Thyroid gland (tissue), 4 donors: Measurements from ENCODE around the gene SPOP. TPM values are rescaled to one million over a fixed set of nuclear protein-coding genes. Genes with fewer than 3 reads are reported as not detected.
A peak's percentile ranks its signal among the peaks of the same experiment; 100 is the strongest.

Source experiments
- DNase-seq, 2 donors: peaks; one replicate each; pipeline ENCODE4 v3.0.0-alpha.2; 2019
- H3K27ac ChIP-seq, 3 donors: fragments of 200-600 bp; sonication (generic); 1 replicate in 2 of 3; 2 replicates in 1 of 3; pipeline ENCODE4 v1.5.1; 2016 to 2019; ENCODE audit warnings: mild to moderate bottlenecking in 1 of 3, moderate library complexity in 1 of 3
- H3K27me3 ChIP-seq: fragments of 200-600 bp; sonication (generic); one replicate; pipeline ENCODE4 v1.5.1; 2019
- H3K36me3 ChIP-seq, 2 donors: fragments of 200-600 bp; sonication (generic); one replicate each; pipeline ENCODE4 v1.5.1; 2016 to 2019
- H3K4me1 ChIP-seq, 2 donors: fragments of 200-600 bp; sonication (generic); one replicate each; pipeline ENCODE4 v1.5.1; 2017 to 2019
- H3K4me3 ChIP-seq, 3 donors: fragments of 200-600 bp; sonication (generic); replicated peaks in 1 of 3; 1 replicate in 2 of 3; 2 replicates in 1 of 3; pipeline ENCODE4 v1.5.1; 2016; ENCODE audit warnings: mild to moderate bottlenecking in 1 of 3
- H3K9me3 ChIP-seq: fragments of 200-600 bp; sonication (generic); one replicate; pipeline ENCODE4 v1.5.1; 2017
- CTCF ChIP-seq, 6 experiments: fragments of 200-600 bp in 3 of 6; fragments of 450-650 bp in 3 of 6; sonication (generic) in 3 of 6; IDR thresholded peaks; one replicate each; pipeline ENCODE4 v1.5.1; 2016 to 2019; ENCODE audit warnings: antibody characterized with exemption in 6 of 6, mild to moderate bottlenecking in 2 of 6, inconsistent platforms in 1 of 6, moderate library complexity in 1 of 6
- POLR2A ChIP-seq, 2 donors: fragments of 450-650 bp; IDR thresholded peaks; one replicate each; pipeline ENCODE4 v1.6.1; 2017; ENCODE audit warnings: antibody characterized with exemption in 2 of 2, mild to moderate bottlenecking in 2 of 2, moderate library complexity in 1 of 2
- WGBS, 2 donors: methylation state at CpG; one replicate each; pipeline ENCODE4 v1.1.5; 2017; 5-methylcytosine and 5-hydroxymethylcytosine counted together
- intact Hi-C: fragments of 100-400 bp; cut with DNase I; formaldehyde crosslinking; loops from one replicate; pipeline ENCODE4 v1.15.1; 2023
- total RNA-seq, 4 donors: library from RNA; depleted of rRNA; stranded (reverse); fragments of >200 nt; gene quantifications; one replicate each; pipeline ENCODE4 v1.2.3, GENCODE V29; 2016

Gene SPOP
- total RNA-seq, 4 donors from 2014 or later: 78.5 to 86.4 (median 81.6) TPM

GRCh38 chr17:49576088-49576916 lies 101.6 kb downstream of the SPOP start:
- H3K4me1 ChIP-seq: peaks cover 9 to 28% of the 10 kb centered on the region in 2 donors
- intact Hi-C loops: loop anchor here (5.0 kb wide), 1 partner anchor 276 kb away; no protein-coding TSS in a partner anchor
- 1 to 2% methylated on average over 36 to 48 of the region's 68 CpGs for WGBS, 2 donors

GRCh38 chr17:49575679-49576087 lies 102.2 kb downstream of the SPOP start, which contains the start of gene NXPH3:
Gene NXPH3, plus strand, starts transcription at chr17:49575871. Its CDS starts 349 bp downstream, at chr17:49576220.
- peak within 1 kb of the TSS in 2 of 3 donors; percentile 5 to 59 for H3K4me3 ChIP-seq
- 0% methylated on average over 2 to 4 of the region's 55 CpGs for WGBS, 2 donors
- intact Hi-C loops: loop anchor here (5.0 kb wide), 1 partner anchor 277 kb away; no protein-coding TSS in a partner anchor
- H3K36me3 ChIP-seq: no peaks in the 10 kb centered on the region
- peak within 1 kb of the TSS in 2 of 3 donors; percentile 46 to 60 for H3K27ac ChIP-seq
- H3K4me1 ChIP-seq: peaks cover 9 to 22% of the 10 kb centered on the region in 2 donors
- TF ChIP-seq CTCF (IDR thresholded peaks at IDR 0.05) (peak in 3 of 6 experiments; percentile 64 to 84 (median 82)), POLR2A (IDR thresholded peaks at IDR 0.05) (no peak)
- no peaks in the 10 kb centered on the region for H3K27me3 ChIP-seq
- no peaks in the 10 kb centered on the region for H3K9me3 ChIP-seq
- peak; percentile 62 to 68 for DNase-seq

More at GRCh38 chr17:49576088-49576916, 101.6 kb downstream of the SPOP start:
- H3K27me3 ChIP-seq: no peaks in the 10 kb centered on the region
- H3K36me3 ChIP-seq: no peaks in the 10 kb centered on the region
- TF ChIP-seq CTCF (IDR thresholded peaks at IDR 0.05) (no peak), POLR2A (IDR thresholded peaks at IDR 0.05) (no peak)
- H3K9me3 ChIP-seq: no peaks in the 10 kb centered on the region
- peak overlapping the region in 2 of 3 donors; percentile 20 to 59 for H3K4me3 ChIP-seq
- peak; percentile 36 to 42 for DNase-seq
- peak overlapping the region in 2 of 3 donors; percentile 46 to 60 for H3K27ac ChIP-seq

- WGBS, 2 donors: 25 to 26% methylated on average over 11 to 15 of the region's 29 CpGs
- Histone ChIP-seq H3K4me3 (peak overlapping the region in 1 of 3 donors; percentile 59), H3K4me1 (peaks cover 9 to 26% of the 10 kb centered on the region in 2 donors), H3K36me3 (no peaks in the 10 kb centered on the region), H3K27me3 (no peaks in the 10 kb centered on the region), H3K27ac (peak overlapping the region in 1 of 3 donors; percentile 45), H3K9me3 (no peaks in the 10 kb centered on the region)
- intact Hi-C loops: loop anchor here (5.0 kb wide), 2 partner anchors 207 to 277 kb away; no protein-coding TSS in a partner anchor
- TF ChIP-seq CTCF (IDR thresholded peaks at IDR 0.05) (no peak), POLR2A (IDR thresholded peaks at IDR 0.05) (no peak)
- DNase-seq: no peak
Observed at GRCh38 chr17:49574945-49575678, 102.8 kb downstream of the SPOP start.

GRCh38 chr17:49574323-49574781 lies 103.5 kb downstream of the SPOP start:
- no peaks in the 10 kb centered on the region for H3K27me3 ChIP-seq
- no peaks in the 10 kb centered on the region for H3K36me3 ChIP-seq
- no peak overlapping the region for H3K27ac ChIP-seq
- DNase-seq: no peak
- H3K4me1 ChIP-seq: peaks cover 9 to 32% of the 10 kb centered on the region in 2 donors
- H3K4me3 ChIP-seq: no peak overlapping the region
- TF ChIP-seq CTCF (IDR thresholded peaks at IDR 0.05): no peak
- no peak for TF ChIP-seq POLR2A (IDR thresholded peaks at IDR 0.05)
- WGBS, 2 donors: 74 to 89% methylated on average over 3 to 10 of the region's 13 CpGs
- intact Hi-C loops: loop anchor here (5.0 kb wide), 1 partner anchor 208 kb away; no protein-coding TSS in a partner anchor
- H3K9me3 ChIP-seq: no peaks in the 10 kb centered on the region
